ENCODE data around the gene FGF10.

- TF ChIP-seq CTCF (IDR thresholded peaks at IDR 0.05) (no peak), ZFX (IDR thresholded peaks at IDR 0.05; ENCODE audit: borderline replicate concordance) (no peak)
Measured at GRCh38 chr5:44387406-44387805, 1.8 kb downstream of the FGF10 start.
